Measurements from ENCODE around the gene TTC31. TPM values are rescaled to one million over a fixed set of nuclear protein-coding genes. Genes with fewer than 3 reads are reported as not detected.
"Not testable (repeated sequence)": the region's sequence is repeated elsewhere in the genome, so short reads cannot be mapped to it uniquely, and the experiment has no call there.

Gene TTC31
- total RNA-seq, 1 donor from 2014 or later, result 37.5 TPM

DNA sequence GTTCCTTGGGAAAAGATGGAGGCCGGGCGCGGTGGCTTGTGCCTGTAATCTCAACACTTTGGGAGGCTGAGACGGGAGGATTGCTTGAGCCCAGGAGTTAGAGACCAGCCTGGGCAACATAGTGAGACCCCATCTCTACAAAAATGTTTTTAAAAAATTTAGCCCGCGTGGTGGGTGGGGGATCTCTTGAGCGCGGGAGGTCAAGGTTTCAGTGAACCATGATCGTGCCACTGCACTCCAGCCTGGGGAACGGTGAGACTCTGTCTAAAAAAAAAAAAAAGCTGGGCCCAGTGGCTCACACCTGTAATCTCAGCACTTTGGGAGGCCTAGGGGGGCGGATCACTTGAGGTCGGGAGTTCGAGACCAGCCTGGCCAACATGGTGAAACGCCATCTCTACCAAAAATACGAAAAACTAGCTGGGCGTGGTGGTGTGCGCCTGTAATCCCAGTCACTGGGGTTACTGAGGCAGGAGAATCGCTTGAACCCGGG is 839 bp downstream of the TTC31 start:
- not testable (repeated sequence) for DNase-seq (ENCODE audit: extremely low read depth, low read depth, low spot score)

DNA sequence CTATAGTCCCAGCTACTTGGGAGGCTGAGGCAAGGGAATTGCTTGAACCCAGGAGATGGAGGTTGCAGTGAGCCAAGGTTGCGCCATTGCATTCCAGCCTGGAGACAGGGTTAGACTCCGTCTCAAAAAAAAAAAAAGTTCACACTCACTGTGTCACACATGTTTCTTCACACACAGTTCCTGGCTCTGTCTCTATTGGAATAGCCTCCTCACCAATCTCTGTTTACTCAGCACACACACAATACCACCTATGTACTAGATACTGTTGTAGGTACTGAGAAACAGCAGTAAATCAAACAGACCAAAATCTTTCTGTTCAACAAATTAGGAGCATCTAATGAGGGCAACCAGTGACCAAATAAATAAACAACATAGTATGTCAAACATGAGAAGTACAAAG is 3.3 kb downstream of the TTC31 start:
- no peak for DNase-seq (ENCODE audit: extremely low read depth, low read depth, low spot score)

DNA sequence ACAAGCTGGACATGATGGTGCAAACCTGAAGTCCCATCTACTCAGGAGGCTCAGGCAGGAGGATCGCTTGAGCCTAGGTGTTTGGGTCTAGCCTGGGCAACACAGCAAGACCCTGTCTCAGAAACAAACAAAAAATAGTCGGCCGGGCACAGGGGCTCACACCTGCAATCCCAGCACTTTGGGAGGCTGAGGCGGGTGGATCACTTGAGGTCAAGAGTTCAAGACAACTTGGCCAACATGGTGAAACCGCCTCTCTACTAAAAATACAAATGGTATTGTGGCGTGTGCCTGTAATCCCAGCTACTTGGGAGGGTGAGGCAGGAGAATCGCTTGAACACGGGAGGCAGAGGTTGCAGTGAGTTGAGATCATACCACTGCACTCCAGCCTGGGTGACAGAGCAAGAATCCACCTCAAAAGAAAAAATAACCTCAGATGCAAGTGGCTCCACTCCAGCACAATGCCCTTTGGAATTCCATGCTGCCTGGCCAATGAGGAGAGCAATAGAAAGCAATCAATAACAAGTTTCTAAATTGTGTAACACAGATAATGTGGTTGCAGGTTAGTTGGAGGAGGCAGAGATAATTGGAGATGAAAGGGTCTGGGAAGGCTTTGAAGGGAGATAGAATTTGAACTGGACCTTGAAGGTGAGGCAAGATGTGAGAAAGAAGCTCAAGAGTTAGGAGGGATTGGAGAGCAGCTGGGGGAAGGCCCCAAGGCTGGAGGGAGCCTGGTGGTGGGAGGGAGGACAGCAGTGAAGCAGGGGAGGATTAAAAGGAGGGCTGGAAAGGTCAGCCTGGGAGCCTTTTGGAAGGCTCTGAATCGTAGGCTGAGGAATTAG is 6.0 kb downstream of the TTC31 start:
- no peak for DNase-seq (ENCODE audit: extremely low read depth, low read depth, low spot score)

DNA sequence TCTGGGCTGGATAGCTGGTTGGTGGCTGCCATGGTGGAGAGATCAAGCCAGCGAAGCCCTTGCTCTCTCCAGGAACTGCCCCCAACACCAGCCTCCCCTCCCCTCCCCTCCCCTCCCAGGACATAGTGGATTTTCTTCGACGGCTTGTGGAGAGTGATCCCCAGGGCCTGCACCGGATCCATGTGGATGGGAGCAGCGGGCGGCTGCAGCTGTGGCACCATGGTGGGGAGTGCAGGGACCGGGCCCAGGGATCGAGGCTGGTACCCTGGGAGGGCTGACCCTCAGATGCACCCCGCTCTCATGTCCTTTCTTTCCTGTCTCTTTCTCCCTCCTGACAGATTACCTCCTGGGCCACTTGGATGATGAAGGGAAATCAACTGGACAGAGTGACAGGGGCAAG is 7.0 kb downstream of the TTC31 start:
- no peak for DNase-seq (ENCODE audit: extremely low read depth, low read depth, low spot score)

DNA sequence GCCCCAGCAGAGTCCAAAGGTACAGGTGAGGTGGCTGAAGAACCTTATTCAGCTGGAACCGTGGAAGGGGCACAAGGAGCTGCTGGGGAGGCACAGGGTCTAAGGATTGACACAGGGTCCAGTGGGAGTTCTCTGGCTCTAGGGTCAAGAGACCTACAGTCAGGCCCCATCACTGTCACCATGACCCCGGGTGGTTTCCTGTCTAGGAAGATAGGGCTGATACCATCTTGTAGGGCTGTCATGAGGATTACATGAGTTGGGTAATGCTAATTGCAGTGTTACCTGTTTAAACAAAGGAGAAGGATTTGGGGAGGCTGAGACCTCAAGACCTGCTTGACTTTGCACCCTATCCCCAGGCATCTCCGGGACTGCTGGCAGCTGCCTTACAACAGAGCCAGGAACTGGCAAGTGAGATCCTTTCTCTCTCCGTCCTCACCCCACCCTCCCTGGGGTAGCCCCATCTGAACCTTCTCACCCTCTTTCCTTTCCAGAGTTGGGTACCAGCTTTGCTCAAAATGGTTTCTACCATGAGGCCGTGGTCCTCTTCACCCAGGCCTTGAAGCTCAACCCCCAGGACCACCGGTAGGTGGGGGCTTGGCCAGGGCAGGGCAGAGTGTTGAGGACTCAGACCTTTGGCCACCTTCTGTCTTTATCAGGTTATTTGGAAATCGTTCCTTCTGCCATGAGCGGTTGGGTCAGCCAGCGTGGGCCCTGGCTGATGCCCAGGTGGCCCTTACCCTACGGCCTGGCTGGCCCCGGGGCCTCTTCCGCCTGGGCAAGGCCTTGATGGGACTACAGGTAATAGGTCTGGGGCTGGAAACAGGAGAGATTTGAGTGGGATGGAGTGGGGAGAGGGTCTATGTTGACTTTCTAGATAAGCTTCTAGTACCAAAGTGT is 9.0 kb downstream of the TTC31 start:
- DNase-seq (ENCODE audit: extremely low read depth, low read depth, low spot score), result no peak

DNA sequence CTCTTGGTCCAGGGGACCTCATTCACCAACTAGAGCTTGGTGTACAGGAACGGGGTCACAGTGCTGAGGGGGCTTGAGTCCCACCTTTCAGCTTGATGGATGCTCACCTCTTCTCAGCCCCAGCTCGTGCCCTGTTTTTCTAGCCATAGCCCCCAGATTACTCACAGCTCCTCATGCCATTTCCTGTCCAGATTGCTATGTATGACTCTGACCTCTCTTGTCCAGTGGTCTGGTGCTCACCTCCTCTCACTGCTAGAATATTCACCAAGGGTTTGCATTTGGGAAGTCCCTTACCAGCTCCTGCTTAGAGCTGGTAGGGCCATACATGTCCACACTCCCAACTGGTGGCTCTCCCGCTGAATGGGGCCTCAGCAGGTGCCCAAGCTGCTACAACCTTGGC is 10.7 kb downstream of the TTC31 start:
- no peak for DNase-seq (ENCODE audit: extremely low read depth, low read depth, low spot score)

DNA sequence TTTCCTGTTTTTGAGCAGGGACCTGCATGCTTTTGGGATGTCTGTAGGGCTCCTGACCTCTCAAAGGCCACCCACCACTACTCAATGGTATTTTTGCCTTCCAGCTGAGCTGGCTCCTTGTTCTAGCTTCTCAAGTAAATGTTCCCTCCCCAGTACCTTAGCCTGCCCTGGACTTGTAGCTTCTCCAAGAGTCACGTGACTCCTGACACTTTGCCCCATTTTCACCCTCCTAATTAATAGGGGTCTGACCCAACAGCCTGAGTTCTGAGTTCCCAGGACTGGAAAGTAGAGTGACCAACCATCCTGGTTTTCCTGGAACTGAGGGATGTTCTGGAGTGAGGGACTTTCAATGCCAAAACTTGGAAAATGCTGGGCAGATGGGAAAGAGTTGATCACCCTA is 12.6 kb downstream of the TTC31 start:
- DNase-seq (ENCODE audit: extremely low read depth, low read depth, low spot score), result no peak

DNA sequence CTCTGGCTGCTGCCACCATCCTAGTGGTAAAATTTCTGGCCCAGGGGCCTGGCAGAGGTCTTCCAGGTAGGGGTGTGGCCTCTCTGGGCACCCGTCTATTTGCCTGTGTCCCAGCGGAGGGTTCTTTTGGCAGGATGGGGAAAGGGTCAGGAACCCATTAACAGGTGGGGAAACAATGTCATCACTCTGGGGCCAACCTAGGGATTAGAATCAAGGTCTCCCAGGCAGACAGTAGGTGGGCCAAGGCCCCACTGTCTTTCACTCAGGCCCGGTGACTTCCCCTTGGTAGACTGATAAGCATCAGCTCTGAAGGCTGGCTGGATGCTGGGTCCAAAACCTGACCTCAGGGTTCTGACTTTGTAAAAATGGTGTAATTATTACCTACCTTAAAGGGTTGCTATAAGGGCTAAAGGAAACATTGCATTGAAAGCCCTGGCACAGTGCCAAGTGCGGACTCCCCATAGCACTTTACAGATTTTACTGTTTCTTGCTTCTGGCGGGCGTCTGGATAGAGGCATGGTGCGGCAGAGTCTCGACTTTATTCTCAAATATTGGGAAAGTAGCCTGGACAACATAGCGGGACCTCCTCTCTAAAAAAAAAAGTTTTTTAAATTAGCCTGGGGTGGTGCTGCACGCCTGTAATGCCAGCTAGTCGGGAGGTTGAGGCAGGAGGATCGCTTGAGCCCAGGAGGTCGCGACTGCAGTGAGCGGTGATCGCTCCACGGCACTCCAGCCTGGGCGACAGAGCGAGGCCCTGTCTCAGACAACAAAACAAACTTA is 14.3 kb downstream of the TTC31 start:
- DNase-seq (ENCODE audit: extremely low read depth, low read depth, low spot score), result no peak

DNA sequence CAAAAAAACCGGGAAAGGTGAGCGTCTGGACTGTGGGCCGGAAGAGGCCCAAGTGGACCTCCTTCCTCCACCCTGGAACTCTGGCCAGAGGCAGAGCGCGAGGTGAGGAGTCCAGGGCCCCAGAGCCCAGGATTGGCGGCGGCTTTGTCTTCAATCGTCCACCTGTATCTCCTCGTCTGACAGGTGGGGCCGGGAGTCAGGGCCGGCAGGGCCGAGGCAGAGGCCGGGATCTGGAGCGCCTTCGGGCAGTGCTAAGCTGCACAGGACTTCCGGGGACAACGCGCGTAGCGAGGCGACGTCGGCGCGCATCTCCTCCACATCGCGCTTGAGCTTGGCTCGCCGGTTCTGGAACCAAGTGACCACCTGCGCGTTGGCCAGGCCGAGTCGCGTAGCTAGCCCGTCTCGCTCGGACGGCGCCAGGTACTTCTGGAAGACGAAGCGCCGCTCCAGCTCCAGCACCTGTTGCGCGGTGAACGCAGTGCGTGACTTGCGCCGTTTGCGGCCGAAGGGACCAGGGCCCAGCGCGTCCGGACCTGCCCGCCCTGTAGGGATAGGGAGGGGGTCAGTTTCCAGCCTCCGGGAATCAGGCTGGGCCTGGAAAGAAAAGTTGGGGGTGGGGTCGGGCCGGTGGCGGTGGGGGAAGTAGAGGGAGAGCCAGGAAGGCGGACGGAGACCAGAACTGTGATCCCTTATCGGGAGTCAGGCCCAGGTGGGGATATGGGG is 15.1 kb downstream of the TTC31 start:
- DNase-seq (ENCODE audit: extremely low read depth, low read depth, low spot score), result no peak

DNA sequence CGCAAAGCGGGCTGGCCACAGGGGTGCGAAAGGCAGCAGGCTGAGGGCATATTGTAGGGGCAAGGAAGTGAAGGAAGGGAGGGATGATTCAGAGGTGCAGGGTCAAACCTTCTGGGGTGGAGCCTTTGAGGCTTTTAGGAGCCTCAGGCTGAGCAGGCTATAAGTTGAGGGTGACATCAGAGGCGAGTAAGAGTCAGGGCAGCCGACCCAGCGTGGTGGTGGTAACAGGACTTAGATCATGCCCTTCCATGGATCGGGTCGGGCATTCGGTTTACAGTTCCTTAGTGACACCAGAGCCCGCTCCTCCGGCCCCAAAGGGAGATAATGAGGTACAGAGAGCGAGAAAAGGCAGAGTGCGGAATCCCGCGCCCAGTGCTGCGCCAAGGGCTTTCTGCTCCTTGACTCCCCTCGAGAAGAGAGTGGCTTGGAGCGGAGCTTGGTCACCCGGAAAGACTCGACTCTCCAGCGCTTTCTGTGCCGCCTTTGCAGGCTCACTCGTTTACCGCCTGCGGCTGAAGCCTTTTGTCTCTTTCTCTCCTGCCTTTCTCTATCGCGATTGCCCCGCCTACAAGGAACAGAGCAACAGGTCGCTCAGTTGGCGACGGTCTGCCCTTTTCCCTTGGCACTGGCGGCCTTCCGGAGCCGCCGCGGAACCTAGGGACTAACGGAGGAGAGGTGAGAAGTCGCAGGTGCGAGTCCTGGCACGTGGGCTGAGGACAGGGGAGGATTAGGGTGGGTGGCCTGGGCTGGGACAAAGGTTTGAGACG is 15.8 kb downstream of the TTC31 start:
- DNase-seq (ENCODE audit: extremely low read depth, low read depth, low spot score), result no peak

DNA sequence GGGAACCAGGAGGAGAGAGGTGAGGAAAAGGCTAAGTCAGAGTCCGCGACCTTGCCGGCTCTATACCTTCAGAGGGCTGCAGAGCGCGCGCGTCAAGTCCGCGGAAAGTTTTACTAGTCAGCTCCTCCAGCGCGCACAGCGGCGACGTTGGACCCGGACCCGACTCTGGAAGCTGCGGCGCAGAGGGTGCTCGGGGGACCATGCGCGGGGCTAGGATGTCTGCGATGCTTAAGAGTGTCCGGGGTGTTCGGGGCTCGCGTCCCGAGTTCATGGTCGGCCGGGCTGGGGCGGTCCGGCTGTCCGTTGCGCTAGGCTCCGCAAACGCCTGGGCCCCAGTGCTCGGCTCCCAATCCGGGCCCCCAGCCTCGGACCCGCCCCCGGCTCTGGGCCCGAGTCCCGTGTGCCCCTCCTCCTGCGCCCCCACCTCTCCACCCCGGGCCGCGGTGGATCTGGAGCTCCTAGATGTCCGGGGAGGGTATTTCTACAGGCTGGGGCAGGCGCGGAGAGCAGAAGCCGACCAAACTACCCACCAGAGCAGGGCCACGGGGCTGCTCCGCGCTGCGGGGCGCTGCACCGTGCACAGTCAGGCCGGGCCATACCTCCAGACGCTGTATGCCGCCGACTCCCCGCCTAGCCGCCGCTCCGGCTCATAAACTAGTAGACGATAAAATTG is 16.5 kb downstream of the TTC31 start, which contains the start of gene LBX2:
Gene LBX2 (minus strand): TSS at position 337 of the 673 bp plus-strand sequence. CDS start 66 bp downstream, at position 271.
- DNase-seq (ENCODE audit: extremely low read depth, low read depth, low spot score), result no peak

DNA sequence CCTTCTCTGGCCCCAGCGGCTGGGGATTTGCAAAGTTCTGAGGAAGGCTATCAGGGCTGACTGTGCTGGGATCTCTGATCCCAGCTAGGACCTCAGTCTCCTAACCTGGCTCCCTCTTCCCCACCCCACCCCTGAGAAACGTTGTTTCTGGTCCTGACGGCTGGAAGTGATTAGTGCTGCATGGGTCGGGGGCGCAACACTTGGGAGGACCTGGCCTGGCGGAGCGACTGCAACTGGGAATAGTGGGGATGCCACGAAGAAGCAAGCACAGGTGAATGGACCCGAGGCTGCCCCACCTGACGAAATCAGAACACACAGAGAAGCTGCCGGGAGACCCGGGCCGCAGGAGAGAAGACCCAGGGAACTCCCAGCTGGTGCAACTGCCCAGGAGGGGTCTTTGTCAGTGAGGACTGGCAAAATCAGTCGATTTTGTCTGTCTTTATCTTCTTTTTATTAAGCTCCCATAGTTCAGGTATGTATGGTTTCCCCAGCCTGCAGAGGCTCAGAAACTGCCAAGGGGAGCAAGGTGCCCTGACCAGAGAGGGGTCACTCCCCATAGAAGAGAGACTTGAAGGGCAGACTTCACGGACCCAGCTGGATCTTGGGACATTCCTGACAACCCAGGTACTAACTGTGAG is 17.2 kb downstream of the TTC31 start:
- DNase-seq (ENCODE audit: extremely low read depth, low read depth, low spot score), result no peak

DNA sequence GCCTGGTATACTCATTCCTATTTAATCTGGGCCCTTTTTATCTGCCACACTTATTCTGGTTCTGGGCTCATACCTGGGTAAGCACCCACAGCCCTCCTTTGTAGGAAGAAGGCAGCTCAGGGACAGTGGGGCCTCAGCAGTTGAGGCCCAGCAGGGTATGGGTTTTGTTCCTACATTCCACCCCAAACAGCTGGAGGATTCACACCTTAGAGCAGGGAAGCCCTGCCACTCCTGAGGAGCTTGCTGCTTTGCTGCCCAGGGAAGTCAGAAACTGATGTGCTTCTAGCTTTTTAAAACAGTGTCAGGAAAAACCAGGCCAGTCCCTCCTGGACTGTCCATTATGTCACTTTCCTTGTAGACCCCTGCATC is 17.7 kb downstream of the TTC31 start:
- no peak for DNase-seq (ENCODE audit: extremely low read depth, low read depth, low spot score)

DNA sequence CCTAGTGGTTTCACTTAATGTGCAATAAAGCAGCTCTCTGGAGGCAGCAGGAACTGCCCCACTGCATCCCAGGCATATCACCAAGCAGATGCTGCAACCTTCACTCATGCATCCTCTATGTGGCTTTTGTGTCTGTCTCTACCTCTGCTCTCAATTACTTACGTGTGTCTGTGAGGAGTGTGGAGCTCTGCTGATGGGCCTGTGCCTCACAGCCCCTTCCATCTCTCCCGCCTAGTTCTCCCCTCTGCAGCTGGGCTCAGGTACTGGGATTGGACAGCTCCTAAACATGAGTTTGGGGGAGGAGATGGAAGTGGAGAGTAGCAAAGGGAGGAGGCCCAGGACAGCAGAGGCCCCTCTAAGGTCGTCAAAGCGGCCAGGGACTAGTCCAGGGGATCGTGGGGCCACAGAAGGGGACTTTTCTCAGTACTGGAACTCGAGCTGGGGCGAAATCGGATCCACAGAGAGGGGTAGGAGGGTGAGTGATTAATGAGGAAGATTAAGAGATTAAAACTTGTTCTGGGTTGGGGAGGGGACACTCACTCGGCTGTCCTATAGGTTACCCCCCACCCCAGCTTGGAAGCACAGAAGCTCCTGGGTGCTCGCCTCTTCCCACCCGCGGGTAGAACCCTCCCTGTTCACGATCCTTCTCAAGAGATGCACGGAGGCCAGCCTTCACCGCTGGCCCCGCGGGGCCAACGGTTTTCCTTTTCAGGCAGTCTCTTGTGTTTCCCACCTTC is 18.6 kb downstream of the TTC31 start:
- DNase-seq (ENCODE audit: extremely low read depth, low read depth, low spot score), result no peak

DNA sequence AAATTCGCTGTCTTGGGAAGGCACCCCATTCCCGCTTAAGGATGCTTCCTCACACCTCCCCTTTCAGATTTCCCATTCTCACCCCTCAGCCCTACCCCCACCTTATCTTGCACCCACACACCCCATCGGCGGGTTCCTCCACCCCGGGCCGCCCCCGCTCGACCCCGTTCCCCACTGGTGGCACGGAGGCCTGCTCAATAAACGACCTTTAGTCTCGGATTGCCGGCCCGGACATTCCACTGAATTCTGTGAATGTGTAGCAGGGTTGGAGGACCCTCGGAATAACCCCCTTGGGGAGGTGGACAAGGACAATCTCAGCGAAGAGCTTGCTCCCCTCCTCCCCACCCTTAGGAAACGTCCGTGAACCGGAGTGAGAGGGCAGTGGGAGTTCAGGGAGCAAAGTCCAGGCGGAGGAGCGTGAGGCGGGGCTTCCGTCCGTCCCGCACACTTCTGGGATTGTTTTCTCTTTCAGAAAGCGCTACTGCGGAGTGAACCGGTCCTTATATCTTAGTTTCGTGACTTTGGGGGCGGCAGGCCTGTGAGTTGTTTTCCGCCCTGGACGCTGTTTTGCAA is 19.4 kb downstream of the TTC31 start:
- DNase-seq (ENCODE audit: extremely low read depth, low read depth, low spot score), result no peak

DNA sequence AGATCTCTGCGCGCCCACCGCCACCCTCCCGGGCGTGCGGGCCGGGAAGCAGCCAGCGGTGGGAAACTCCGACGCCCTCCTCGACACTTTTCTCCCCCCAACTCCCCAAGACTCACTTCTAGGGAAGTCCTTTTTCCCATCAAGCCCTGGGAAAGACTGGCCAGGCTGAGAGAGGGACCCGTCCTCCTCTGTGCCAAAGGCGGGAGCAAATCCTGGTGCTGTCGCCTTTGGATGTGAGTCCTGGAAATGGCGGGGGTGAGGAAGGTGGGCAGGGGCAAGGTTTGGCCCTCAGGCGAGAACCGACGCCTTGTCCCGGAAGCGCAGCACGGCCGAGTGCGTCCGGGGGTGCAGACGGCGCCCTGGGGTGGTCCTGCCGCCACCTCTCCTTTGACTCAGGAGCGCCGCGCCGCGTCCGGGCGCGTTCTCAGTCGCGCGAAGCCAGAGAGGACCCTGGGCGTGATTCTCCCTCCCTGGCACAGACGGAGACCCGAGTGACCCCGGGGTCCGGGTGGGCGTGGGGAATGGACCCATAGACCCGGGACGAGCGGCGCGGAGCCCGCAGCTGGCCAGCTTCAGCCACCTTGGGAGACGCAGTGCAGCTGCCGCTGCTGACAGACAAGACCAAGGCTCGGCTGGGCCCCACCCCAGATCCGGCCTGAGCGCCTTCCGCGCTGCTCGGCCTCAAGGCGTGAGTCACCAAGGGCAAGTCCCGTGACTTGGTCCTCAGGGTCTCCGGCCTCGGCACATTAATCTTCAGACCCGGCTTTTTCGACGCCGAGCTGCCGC is 20.0 kb downstream of the TTC31 start:
- DNase-seq (ENCODE audit: extremely low read depth, low read depth, low spot score), result no peak
